ENCODE measurements around the gene VIT. TPM values are rescaled to one million over a fixed set of nuclear protein-coding genes. Genes with fewer than 3 reads are reported as not detected.

Gene VIT
- total RNA-seq, 1 experiment from 2014 or later: 3.6 TPM

GRCh38 chr2:36859366-36859792 lies 162.9 kb downstream of the VIT start:
- no peak for DNase-seq (ENCODE audit: low spot score)

- DNase-seq (ENCODE audit: low spot score): no peak
These were observed 165.4 kb downstream of the VIT start for GRCh38 chr2:36861896-36862295.

Other genes with a start within 250 kb of the VIT start
- gene FEZ2, start 98.5 kb upstream of the VIT start, total RNA-seq (2014; rRNA removed; shearing (Covaris generic)): 17.7 and 26.5 TPM in 2 replicates

Data from H4 (cell line).